ENCODE results near the gene SH3GL2. TPM values are rescaled to one million over a fixed set of nuclear protein-coding genes. Genes with fewer than 3 reads are reported as not detected.

SH3GL2 gene
- total RNA-seq, 1 experiment from 2014 or later: 1.1 TPM

- intact Hi-C loops (cut with micrococcal nuclease; ENCODE audit: unreplicated experiment): no loop called here
- CTCF ChIA-PET: no interaction called here
- no peaks in the 10 kb centered on the region for H3K4me1 Mint-ChIP-seq (ENCODE audit: low read depth, unreplicated experiment)
- H3K9me3 Mint-ChIP-seq (ENCODE audit: low read depth, unreplicated experiment): no peaks in the 10 kb centered on the region
- no peak overlapping the region for H3K27ac Mint-ChIP-seq (ENCODE audit: unreplicated experiment)
- H3K4me3 Mint-ChIP-seq (ENCODE audit: low read depth, unreplicated experiment): no peak overlapping the region
- no peaks in the 10 kb centered on the region for H3K36me3 Mint-ChIP-seq (ENCODE audit: insufficient read depth, unreplicated experiment)
- H3K27me3 Mint-ChIP-seq (ENCODE audit: unreplicated experiment): peaks cover 28% of the 10 kb centered on the region
- no TSS peak for BruUV-seq (replicated peaks)
- no peak for DNase-seq
- TF ChIP-seq CTCF (IDR thresholded peaks at IDR 0.05; ENCODE audit: unreplicated experiment): no peak
Observed at GRCh38 chr9:17739022-17739421, 160.2 kb downstream of the SH3GL2 start.

- Mint-ChIP-seq H3K27ac (ENCODE audit: unreplicated experiment) (no peak overlapping the region), H3K9me3 (ENCODE audit: low read depth, unreplicated experiment) (no peaks in the 10 kb centered on the region), H3K4me3 (ENCODE audit: low read depth, unreplicated experiment) (no peak overlapping the region), H3K36me3 (ENCODE audit: insufficient read depth, unreplicated experiment) (no peaks in the 10 kb centered on the region), H3K4me1 (ENCODE audit: low read depth, unreplicated experiment) (no peaks in the 10 kb centered on the region), H3K27me3 (ENCODE audit: unreplicated experiment) (peaks cover 28% of the 10 kb centered on the region)
- no TSS peak for BruUV-seq (replicated peaks)
- intact Hi-C loops (cut with micrococcal nuclease; ENCODE audit: unreplicated experiment): no loop called here
- CTCF ChIA-PET: no interaction called here
- DNase-seq: no peak
- no peak for TF ChIP-seq CTCF (IDR thresholded peaks at IDR 0.05; ENCODE audit: unreplicated experiment)
Observed at GRCh38 chr9:17739736-17740135, 160.9 kb downstream of the SH3GL2 start.

- no peak for TF ChIP-seq CTCF (IDR thresholded peaks at IDR 0.05; ENCODE audit: unreplicated experiment)
- DNase-seq: no peak
- intact Hi-C loops (cut with micrococcal nuclease; ENCODE audit: unreplicated experiment): no loop called here
- peaks cover 15% of the 10 kb centered on the region for H3K27me3 Mint-ChIP-seq (ENCODE audit: unreplicated experiment)
- no peak overlapping the region for H3K4me3 Mint-ChIP-seq (ENCODE audit: low read depth, unreplicated experiment)
- H3K4me1 Mint-ChIP-seq (ENCODE audit: low read depth, unreplicated experiment): no peaks in the 10 kb centered on the region
- no peak overlapping the region for H3K27ac Mint-ChIP-seq (ENCODE audit: unreplicated experiment)
- H3K36me3 Mint-ChIP-seq (ENCODE audit: insufficient read depth, unreplicated experiment): no peaks in the 10 kb centered on the region
- no peaks in the 10 kb centered on the region for H3K9me3 Mint-ChIP-seq (ENCODE audit: low read depth, unreplicated experiment)
- no TSS peak for BruUV-seq (replicated peaks)
- CTCF ChIA-PET: no interaction called here
Observed at GRCh38 chr9:17742067-17742466, 163.2 kb downstream of the SH3GL2 start.

GRCh38 chr9:17744786-17745185, 165.9 kb downstream of the SH3GL2 start:
- no peak overlapping the region for H3K27ac Mint-ChIP-seq (ENCODE audit: unreplicated experiment)
- H3K4me3 Mint-ChIP-seq (ENCODE audit: low read depth, unreplicated experiment): no peak overlapping the region
- CTCF ChIA-PET: no interaction called here
- no peaks in the 10 kb centered on the region for H3K4me1 Mint-ChIP-seq (ENCODE audit: low read depth, unreplicated experiment)
- DNase-seq: no peak
- no peaks in the 10 kb centered on the region for H3K9me3 Mint-ChIP-seq (ENCODE audit: low read depth, unreplicated experiment)
- no TSS peak for BruUV-seq (replicated peaks)
- intact Hi-C loops (cut with micrococcal nuclease; ENCODE audit: unreplicated experiment): no loop called here
- peaks cover 27% of the 10 kb centered on the region for H3K27me3 Mint-ChIP-seq (ENCODE audit: unreplicated experiment)
- no peaks in the 10 kb centered on the region for H3K36me3 Mint-ChIP-seq (ENCODE audit: insufficient read depth, unreplicated experiment)
- TF ChIP-seq CTCF (IDR thresholded peaks at IDR 0.05; ENCODE audit: unreplicated experiment): no peak

- H3K27ac Mint-ChIP-seq (ENCODE audit: unreplicated experiment): no peak overlapping the region
- no peak overlapping the region for H3K4me3 Mint-ChIP-seq (ENCODE audit: low read depth, unreplicated experiment)
- DNase-seq: no peak
- peaks cover 14% of the 10 kb centered on the region for H3K27me3 Mint-ChIP-seq (ENCODE audit: unreplicated experiment)
- no TSS peak for BruUV-seq (replicated peaks)
- no peak for TF ChIP-seq CTCF (IDR thresholded peaks at IDR 0.05; ENCODE audit: unreplicated experiment)
- no peaks in the 10 kb centered on the region for H3K36me3 Mint-ChIP-seq (ENCODE audit: insufficient read depth, unreplicated experiment)
- intact Hi-C loops (cut with micrococcal nuclease; ENCODE audit: unreplicated experiment): no loop called here
- H3K4me1 Mint-ChIP-seq (ENCODE audit: low read depth, unreplicated experiment): no peaks in the 10 kb centered on the region
- CTCF ChIA-PET: no interaction called here
- no peaks in the 10 kb centered on the region for H3K9me3 Mint-ChIP-seq (ENCODE audit: low read depth, unreplicated experiment)
Observed at GRCh38 chr9:17750269-17750668, 171.4 kb downstream of the SH3GL2 start.
